ENCODE results near the gene PNRC2.
"Not testable (repeated sequence)": the region's sequence is repeated elsewhere in the genome, so short reads cannot be mapped to it uniquely, and the experiment has no call there.

Gene PNRC2

GRCh38 chr1:23989263-23989662, 29.6 kb downstream of the PNRC2 start:
- DNase-seq = no peak
- TF ChIP-seq GATA1 (IDR thresholded peaks at IDR 0.05; ENCODE audit: low read depth, low read length) (no peak), POLR2A (IDR thresholded peaks at IDR 0.05; ENCODE audit: low read length) (no peak)

GRCh38 chr1:23992011-23992410, 32.4 kb downstream of the PNRC2 start:
- not testable (repeated sequence) for DNase-seq

- TF ChIP-seq GATA1 (IDR thresholded peaks at IDR 0.05; ENCODE audit: low read depth, low read length) = no peak
- TF ChIP-seq POLR2A (IDR thresholded peaks at IDR 0.05; ENCODE audit: low read length) = no peak
- DNase-seq = no peak
Measured at GRCh38 chr1:23995431-23995837, 35.8 kb downstream of the PNRC2 start.

GRCh38 chr1:23996700-23997229, 37.1 kb downstream of the PNRC2 start:
- no peak for DNase-seq
- TF ChIP-seq GATA1 (IDR thresholded peaks at IDR 0.05; ENCODE audit: low read depth, low read length) = no peak
- TF ChIP-seq POLR2A (IDR thresholded peaks at IDR 0.05; ENCODE audit: low read length) = no peak

- no peak for DNase-seq
- TF ChIP-seq POLR2A (IDR thresholded peaks at IDR 0.05; ENCODE audit: low read length) (no peak), GATA1 (IDR thresholded peaks at IDR 0.05; ENCODE audit: low read depth, low read length) (no peak)
Measured at GRCh38 chr1:23997812-23998211, 38.2 kb downstream of the PNRC2 start.

- no peak for TF ChIP-seq GATA1 (IDR thresholded peaks at IDR 0.05; ENCODE audit: low read depth, low read length)
- TF ChIP-seq POLR2A (IDR thresholded peaks at IDR 0.05; ENCODE audit: low read length) = no peak
Measured at GRCh38 chr1:23999156-23999671, 39.6 kb downstream of the PNRC2 start.

GRCh38 chr1:24002695-24003094, 43.1 kb downstream of the PNRC2 start:
- no peak for TF ChIP-seq POLR2A (IDR thresholded peaks at IDR 0.05; ENCODE audit: low read length)
- TF ChIP-seq GATA1 (IDR thresholded peaks at IDR 0.05; ENCODE audit: low read depth, low read length) = no peak

More at GRCh38 chr1:23999156-23999671, 39.6 kb downstream of the PNRC2 start:
- DNase-seq = no peak

GRCh38 chr1:24003331-24003972, 43.8 kb downstream of the PNRC2 start:
- TF ChIP-seq GATA1 (IDR thresholded peaks at IDR 0.05; ENCODE audit: low read depth, low read length) (no peak), POLR2A (IDR thresholded peaks at IDR 0.05; ENCODE audit: low read length) (no peak)
- no peak for DNase-seq

More at GRCh38 chr1:24002695-24003094, 43.1 kb downstream of the PNRC2 start:
- no peak for DNase-seq

GRCh38 chr1:24004132-24004531, 44.5 kb downstream of the PNRC2 start:
- no peak for DNase-seq
- TF ChIP-seq GATA1 (IDR thresholded peaks at IDR 0.05; ENCODE audit: low read depth, low read length) (no peak), POLR2A (IDR thresholded peaks at IDR 0.05; ENCODE audit: low read length) (no peak)

GRCh38 chr1:24005163-24005562, 45.5 kb downstream of the PNRC2 start:
- TF ChIP-seq POLR2A (IDR thresholded peaks at IDR 0.05; ENCODE audit: low read length) (no peak), GATA1 (IDR thresholded peaks at IDR 0.05; ENCODE audit: low read depth, low read length) (no peak)
- DNase-seq = no peak

- TF ChIP-seq GATA1 (IDR thresholded peaks at IDR 0.05; ENCODE audit: low read depth, low read length) = no peak
- TF ChIP-seq POLR2A (IDR thresholded peaks at IDR 0.05; ENCODE audit: low read length) = no peak
- no peak for DNase-seq
Measured at GRCh38 chr1:24007079-24007478, 47.5 kb downstream of the PNRC2 start.

- DNase-seq = not testable (repeated sequence)
Measured at GRCh38 chr1:24008574-24009184, 49.1 kb downstream of the PNRC2 start.

- TF ChIP-seq POLR2A (IDR thresholded peaks at IDR 0.05; ENCODE audit: low read length) = no peak
- no peak for TF ChIP-seq GATA1 (IDR thresholded peaks at IDR 0.05; ENCODE audit: low read depth, low read length)
- no peak for DNase-seq
Measured at GRCh38 chr1:24009406-24009805, 49.8 kb downstream of the PNRC2 start.

- no peak for DNase-seq
- TF ChIP-seq POLR2A (IDR thresholded peaks at IDR 0.05; ENCODE audit: low read length) = no peak
- TF ChIP-seq GATA1 (IDR thresholded peaks at IDR 0.05; ENCODE audit: low read depth, low read length) = no peak
Measured at GRCh38 chr1:24010650-24011049, 51.0 kb downstream of the PNRC2 start.

- DNase-seq = not testable (repeated sequence)
Measured at GRCh38 chr1:24012878-24013277, 53.2 kb downstream of the PNRC2 start.

Measured in erythroblast (primary cell).